ENCODE data around the gene SLC25A42. TPM values are rescaled to one million over a fixed set of nuclear protein-coding genes. Genes with fewer than 3 reads are reported as not detected.

The SLC25A42 gene
- total RNA-seq, 4 donors from 2014 or later = 2.9 to 25.7 (median 5.9) TPM

GRCh38 chr19:19033176-19033425, 30.7 kb upstream of the SLC25A42 start:
- no peak for DNase-seq
- intact Hi-C loops (cut with DNase I; ENCODE audit: low total_unique reads) = no loop called here
- Histone ChIP-seq H3K36me3 (no peaks in the 10 kb centered on the region), H3K27ac (peak overlapping the region; percentile 89 to 99), H3K4me1 (peaks cover 0 to 7% of the 10 kb centered on the region in 2 donors), H3K4me3 (peak overlapping the region; percentile 64 to 82), H3K27me3 (no peaks in the 10 kb centered on the region), H3K9me3 (no peaks in the 10 kb centered on the region)
- TF ChIP-seq POLR2A (IDR thresholded peaks at IDR 0.05) (no peak), CTCF (IDR thresholded peaks at IDR 0.05) (no peak)

- Histone ChIP-seq H3K27me3 (no peaks in the 10 kb centered on the region), H3K4me1 (peaks cover 0 to 7% of the 10 kb centered on the region in 2 donors), H3K9me3 (no peaks in the 10 kb centered on the region), H3K36me3 (no peaks in the 10 kb centered on the region), H3K4me3 (peak within 1 kb of the TSS; percentile 64 to 82), H3K27ac (peak within 1 kb of the TSS; percentile 89 to 99)
- TF ChIP-seq POLR2A (IDR thresholded peaks at IDR 0.05) = peak; percentile 46 to 79
- TF ChIP-seq CTCF (IDR thresholded peaks at IDR 0.05) = peak in 3 of 4 experiments; percentile 9 to 37 (median 22)
- intact Hi-C loops (cut with DNase I; ENCODE audit: low total_unique reads) = no loop called here
- peak; percentile 73 to 89 for DNase-seq
Observed at GRCh38 chr19:19033426-19034203, 30.2 kb upstream of the SLC25A42 start, which contains the start of the genes ARMC6 and SUGP2. Gene ARMC6 (plus strand): TSS chr19:19033603. CDS start chr19:19034210, 607 bp downstream. Gene SUGP2 (minus strand): TSS chr19:19033517. CDS start chr19:19031071, 2,446 bp downstream.

- H3K27ac ChIP-seq = peak overlapping the region in 1 of 2 donors; percentile 99
- no peaks in the 10 kb centered on the region for H3K36me3 ChIP-seq
- H3K4me3 ChIP-seq = peak overlapping the region; percentile 64 to 82
- no peaks in the 10 kb centered on the region for H3K9me3 ChIP-seq
- TF ChIP-seq POLR2A (IDR thresholded peaks at IDR 0.05) (no peak), CTCF (IDR thresholded peaks at IDR 0.05) (no peak)
- DNase-seq = no peak
- intact Hi-C loops (cut with DNase I; ENCODE audit: low total_unique reads) = no loop called here
- H3K4me1 ChIP-seq = peaks cover 0 to 7% of the 10 kb centered on the region in 2 donors
- H3K27me3 ChIP-seq = no peaks in the 10 kb centered on the region
Observed at GRCh38 chr19:19034204-19034624, 29.6 kb upstream of the SLC25A42 start.

GRCh38 chr19:19039901-19040300, 23.9 kb upstream of the SLC25A42 start:
- DNase-seq = no peak

More at GRCh38 chr19:19039901-19040300, 23.9 kb upstream of the SLC25A42 start:
- no peak overlapping the region for H3K27ac ChIP-seq
- no peaks in the 10 kb centered on the region for H3K27me3 ChIP-seq
- H3K9me3 ChIP-seq = no peaks in the 10 kb centered on the region
- H3K36me3 ChIP-seq = no peaks in the 10 kb centered on the region
- no peak for TF ChIP-seq POLR2A (IDR thresholded peaks at IDR 0.05)
- no peak for TF ChIP-seq CTCF (IDR thresholded peaks at IDR 0.05)
- intact Hi-C loops (cut with DNase I; ENCODE audit: low total_unique reads) = no loop called here
- no peaks in the 10 kb centered on the region for H3K4me1 ChIP-seq
- H3K4me3 ChIP-seq = no peak overlapping the region

Measured in uterus (tissue), 4 donors.